C1 segment of cervical spinal cord (tissue), 14 donors: ENCODE measurements around the gene CASK.
"Not testable (repeated sequence)": the region's sequence is repeated elsewhere in the genome, so short reads cannot be mapped to it uniquely, and the experiment has no call there.

Source experiments
- DNase-seq, 14 donors: peaks; one replicate each; lab custom pipeline; 2025; lab: John Stamatoyannopoulos, UW

CASK gene

GRCh38 chrX:41692162-41692749 lies 231.1 kb downstream of the CASK start:
- no peak for DNase-seq

- no peak for DNase-seq
These were observed 233.6 kb downstream of the CASK start for GRCh38 chrX:41689711-41690110.

- peak in 2 of 14 donors; percentile 3 to 11 for DNase-seq
These were observed 234.5 kb downstream of the CASK start, which contains the start of gene GPR34 for GRCh38 chrX:41688835-41689234. GPR34 (plus strand) TSS chrX:41688973; CDS start chrX:41695634, 6,661 bp downstream.

GRCh38 chrX:41688156-41688555 lies 235.2 kb downstream of the CASK start:
- no peak for DNase-seq

- no peak for DNase-seq
These were observed 236.6 kb downstream of the CASK start for GRCh38 chrX:41686788-41687187.

- no peak for DNase-seq
These were observed 238.4 kb downstream of the CASK start for GRCh38 chrX:41684940-41685339.

GRCh38 chrX:41684138-41684537 lies 239.2 kb downstream of the CASK start:
- DNase-seq, result no peak

GRCh38 chrX:41677183-41678060 lies 245.9 kb downstream of the CASK start:
- no peak for DNase-seq

- not testable (repeated sequence) for DNase-seq
These were observed 247.0 kb downstream of the CASK start for GRCh38 chrX:41676361-41676760.

- no peak for DNase-seq
These were observed 250.7 kb downstream of the CASK start for GRCh38 chrX:41672643-41673042.

- DNase-seq, result no peak
These were observed 252.3 kb downstream of the CASK start for GRCh38 chrX:41671082-41671481.

GRCh38 chrX:41670112-41670511 lies 253.2 kb downstream of the CASK start:
- DNase-seq, result no peak

- no peak for DNase-seq
These were observed 255.7 kb downstream of the CASK start for GRCh38 chrX:41667631-41668030.

- no peak for DNase-seq
These were observed 257.1 kb downstream of the CASK start for GRCh38 chrX:41666251-41666650.

- no peak for DNase-seq
These were observed 257.7 kb downstream of the CASK start for GRCh38 chrX:41665686-41666085.

- DNase-seq, result no peak
These were observed 258.4 kb downstream of the CASK start for GRCh38 chrX:41664908-41665307.

- DNase-seq, result no peak
These were observed 258.9 kb downstream of the CASK start for GRCh38 chrX:41664375-41664901.

GRCh38 chrX:41661366-41662095 lies 261.8 kb downstream of the CASK start:
- DNase-seq, result no peak

GRCh38 chrX:41655631-41656030 lies 267.7 kb downstream of the CASK start:
- DNase-seq, result no peak

GRCh38 chrX:41655101-41655500 lies 268.3 kb downstream of the CASK start:
- DNase-seq, result peak in 2 of 14 donors; percentile 0 to 22

GRCh38 chrX:41653125-41653524 lies 270.2 kb downstream of the CASK start:
- DNase-seq, result no peak

GRCh38 chrX:41646201-41646600 lies 277.2 kb downstream of the CASK start:
- not testable (repeated sequence) for DNase-seq
